HG03432 (cell line): ENCODE measurements around the gene S100PBP.

ENCODE experiments used
- ATAC-seq: cut with Tn5 transposase; IDR thresholded peaks from one replicate; pipeline ENCODE4 v1.9.1; 2021; ENCODE audit warnings: mild to moderate bottlenecking, moderate library complexity; ENCODE audit not compliant: unreplicated experiment

S100PBP gene

GRCh38 chr1:32818804-32819541 lies 1.5 kb downstream of the S100PBP start:
- ATAC-seq, result peak; percentile 41

GRCh38 chr1:32825181-32825580 lies 7.7 kb downstream of the S100PBP start:
- no peak for ATAC-seq

GRCh38 chr1:32828341-32828740 lies 10.9 kb downstream of the S100PBP start:
- ATAC-seq, result no peak

DNA sequence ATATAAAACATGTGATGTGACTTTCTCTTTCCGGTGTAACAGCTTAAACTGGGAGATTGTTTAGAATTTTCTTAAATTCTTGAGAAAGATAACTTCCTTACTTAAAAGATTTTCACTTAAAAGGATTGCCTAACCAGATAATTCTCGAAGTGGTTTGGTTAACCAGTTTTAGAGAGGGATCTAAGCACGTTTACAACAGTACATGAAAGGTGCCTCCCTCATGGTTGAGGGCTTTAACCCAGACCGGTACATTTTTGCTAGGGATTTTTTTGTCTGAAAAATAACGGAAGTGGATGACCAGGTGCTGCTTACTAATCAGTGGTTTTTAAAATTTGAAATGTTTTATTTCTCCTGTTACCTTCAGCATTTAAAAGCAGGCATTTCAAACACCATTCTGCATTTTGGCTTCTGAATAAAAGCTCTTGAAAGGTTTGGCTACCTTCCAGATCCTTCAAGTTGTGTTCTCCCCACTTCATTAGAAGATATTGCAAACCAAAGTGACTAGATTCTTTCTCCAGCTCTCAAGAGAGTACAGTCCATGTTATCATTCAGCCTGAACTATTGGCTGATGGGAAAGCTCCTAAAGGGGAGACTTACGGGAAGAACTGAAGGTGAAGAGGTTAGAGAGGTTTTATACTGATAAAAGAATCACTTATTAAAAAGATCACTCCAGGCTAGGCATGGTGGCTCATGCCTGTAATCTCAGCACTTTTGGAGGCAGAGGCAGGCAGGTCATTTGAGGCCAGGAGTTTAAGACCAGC lies 12.8 kb downstream of the S100PBP start:
- no peak for ATAC-seq

- no peak for ATAC-seq
Measured at GRCh38 chr1:32831878-32832277, 14.4 kb downstream of the S100PBP start.

GRCh38 chr1:32848354-32849063 lies 31.1 kb downstream of the S100PBP start:
- no peak for ATAC-seq

- ATAC-seq, result no peak
Measured at GRCh38 chr1:32855861-32856617, 38.6 kb downstream of the S100PBP start.

DNA sequence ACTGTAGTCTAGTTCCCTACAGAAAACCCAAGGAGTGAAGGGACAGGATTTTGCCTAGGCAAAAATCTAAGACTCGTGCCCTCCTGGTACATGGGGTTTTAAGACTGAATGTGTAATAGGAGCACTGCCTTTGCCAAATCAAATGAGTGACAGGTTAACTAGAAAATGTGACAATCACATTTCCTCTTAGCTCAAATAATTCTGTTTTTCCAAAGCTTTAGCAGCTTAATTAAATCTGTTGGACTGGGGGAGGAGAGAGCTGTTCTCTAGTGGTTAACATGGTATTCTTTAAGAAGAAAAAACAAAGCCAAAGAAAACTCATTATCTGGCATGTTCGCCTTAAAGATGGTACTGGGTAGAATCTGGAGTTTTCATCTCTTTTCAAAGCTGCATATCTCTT lies 40.7 kb downstream of the S100PBP start:
- ATAC-seq, result no peak

DNA sequence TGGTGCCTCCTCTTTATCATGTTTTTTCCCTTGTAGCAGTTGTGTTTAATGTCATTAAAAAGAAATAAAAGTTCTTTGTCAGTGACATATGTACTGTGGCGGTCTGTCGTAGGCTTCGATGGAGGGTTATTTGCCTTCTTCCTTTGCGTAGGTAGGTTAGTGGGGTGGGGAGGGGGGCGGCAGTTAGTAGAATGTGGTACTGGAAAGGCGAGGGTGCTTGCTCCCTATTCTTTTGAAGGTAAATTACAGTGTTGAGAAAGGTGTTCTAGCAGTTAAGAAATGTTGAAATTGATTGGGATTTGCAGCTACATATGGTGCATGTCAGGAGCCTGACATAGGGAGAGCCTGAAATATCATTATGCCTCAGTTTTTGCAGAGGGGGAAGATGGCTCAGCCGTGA lies 41.3 kb downstream of the S100PBP start:
- no peak for ATAC-seq

DNA sequence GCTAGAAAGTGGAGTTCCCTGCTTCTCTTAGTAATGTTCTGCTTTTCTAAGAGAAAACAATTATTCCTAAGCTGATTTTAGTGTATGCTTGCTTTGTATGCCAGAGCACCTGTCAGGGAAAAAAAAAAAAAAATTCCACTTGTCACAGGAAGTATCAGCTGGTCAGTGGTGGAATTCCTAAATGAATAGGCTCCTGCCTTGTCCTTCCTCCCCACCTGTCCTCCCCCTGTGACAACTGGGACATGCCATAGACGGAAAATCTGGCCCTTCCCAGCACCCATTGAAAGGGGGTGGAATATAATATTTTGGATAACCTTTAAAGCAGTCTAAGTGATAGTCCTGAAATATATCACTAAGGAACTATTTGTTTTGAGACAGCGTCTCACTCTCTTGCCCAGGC lies 42.5 kb downstream of the S100PBP start:
- ATAC-seq, result no peak

GRCh38 chr1:32860566-32860965 lies 43.1 kb downstream of the S100PBP start:
- ATAC-seq, result no peak

- no peak for ATAC-seq
Measured at GRCh38 chr1:32861904-32862695, 44.6 kb downstream of the S100PBP start.

GRCh38 chr1:32863218-32863880 lies 45.9 kb downstream of the S100PBP start:
- ATAC-seq, result no peak

- ATAC-seq, result no peak
Measured at GRCh38 chr1:32863881-32864245, 46.4 kb downstream of the S100PBP start.

DNA sequence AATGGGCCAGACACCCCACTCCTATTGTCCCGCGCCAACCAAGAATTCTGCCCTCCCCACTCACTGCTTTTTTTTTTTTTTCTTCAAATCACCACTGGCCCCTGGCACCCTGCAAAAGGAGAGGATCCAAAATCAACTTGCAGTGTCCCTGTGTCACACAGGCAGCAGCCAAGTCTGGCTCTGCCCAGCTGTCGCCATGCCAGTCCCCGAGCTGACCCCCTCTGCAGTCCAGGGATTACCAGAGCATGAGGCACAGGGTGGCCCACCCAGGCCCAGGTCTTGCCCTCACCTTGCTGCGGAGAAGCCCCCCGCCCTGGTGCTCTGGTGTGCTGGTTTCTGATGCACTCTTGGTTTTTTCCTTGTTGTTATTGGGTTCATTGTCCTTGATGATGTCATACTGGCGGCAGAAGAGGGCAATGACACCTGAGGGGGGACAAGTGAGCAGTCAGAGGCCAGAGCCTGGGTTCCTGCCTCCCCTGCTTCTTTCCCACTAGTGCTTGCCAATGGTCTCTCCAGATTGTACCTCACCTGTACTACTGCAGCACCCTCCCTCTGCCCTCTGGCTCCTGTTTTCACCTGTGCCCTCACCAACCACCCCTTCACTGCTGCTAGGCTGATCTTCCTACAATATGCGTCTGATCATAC lies 47.0 kb downstream of the S100PBP start:
- no peak for ATAC-seq

GRCh38 chr1:32865639-32866405 lies 48.4 kb downstream of the S100PBP start:
- no peak for ATAC-seq

GRCh38 chr1:32867151-32867550 lies 49.7 kb downstream of the S100PBP start:
- ATAC-seq, result no peak

GRCh38 chr1:32867671-32868070 lies 50.2 kb downstream of the S100PBP start:
- ATAC-seq, result no peak

DNA sequence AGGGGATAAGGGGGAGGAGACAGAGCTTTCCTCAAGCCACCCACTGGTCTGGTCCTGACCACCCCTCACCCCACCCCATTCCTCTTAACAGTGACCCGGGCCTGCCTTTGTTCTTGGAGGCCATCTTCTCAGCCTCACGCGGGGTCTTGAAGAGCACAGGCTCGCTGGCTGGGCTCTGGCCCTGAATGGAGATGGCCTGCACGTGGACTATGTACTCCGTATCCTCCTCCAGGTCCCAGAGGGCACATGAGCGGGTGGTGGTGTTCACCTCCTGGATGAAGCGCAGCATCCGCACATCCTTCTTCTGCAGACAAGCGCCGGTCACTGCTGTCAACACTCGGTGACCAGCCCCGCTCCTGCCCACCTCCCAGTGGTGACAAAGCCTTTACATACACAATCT lies 50.6 kb downstream of the S100PBP start:
- ATAC-seq, result no peak
